Fibroblast of lung (primary cell): ENCODE data around the gene GIGYF1.

ENCODE experiments used
- EZH2 ChIP-seq: IDR thresholded peaks from 2 replicates; pipeline ENCODE4 v1.5.1; 2012; ENCODE audit warnings: low read length, control low read depth, mild to moderate bottlenecking; ENCODE audit errors: missing control alignments
- TF ChIP-seq, protein P1 (sequence below), 2 donors: IDR thresholded peaks in 1 of 2; conservative IDR thresholded peaks in 1 of 2; 1 replicate in 1 of 2; 2 replicates in 1 of 2; pipeline ENCODE4 v1.5.1; 2011 to 2012; ENCODE audit warnings: low read length in 2 of 2, control low read depth in 1 of 2, inconsistent platforms in 1 of 2, low read depth in 1 of 2, mild to moderate bottlenecking in 1 of 2

GRCh38 chr7:100665168-100665726 is 28.8 kb downstream of the GIGYF1 start:
- TF ChIP-seq, protein P1, sequence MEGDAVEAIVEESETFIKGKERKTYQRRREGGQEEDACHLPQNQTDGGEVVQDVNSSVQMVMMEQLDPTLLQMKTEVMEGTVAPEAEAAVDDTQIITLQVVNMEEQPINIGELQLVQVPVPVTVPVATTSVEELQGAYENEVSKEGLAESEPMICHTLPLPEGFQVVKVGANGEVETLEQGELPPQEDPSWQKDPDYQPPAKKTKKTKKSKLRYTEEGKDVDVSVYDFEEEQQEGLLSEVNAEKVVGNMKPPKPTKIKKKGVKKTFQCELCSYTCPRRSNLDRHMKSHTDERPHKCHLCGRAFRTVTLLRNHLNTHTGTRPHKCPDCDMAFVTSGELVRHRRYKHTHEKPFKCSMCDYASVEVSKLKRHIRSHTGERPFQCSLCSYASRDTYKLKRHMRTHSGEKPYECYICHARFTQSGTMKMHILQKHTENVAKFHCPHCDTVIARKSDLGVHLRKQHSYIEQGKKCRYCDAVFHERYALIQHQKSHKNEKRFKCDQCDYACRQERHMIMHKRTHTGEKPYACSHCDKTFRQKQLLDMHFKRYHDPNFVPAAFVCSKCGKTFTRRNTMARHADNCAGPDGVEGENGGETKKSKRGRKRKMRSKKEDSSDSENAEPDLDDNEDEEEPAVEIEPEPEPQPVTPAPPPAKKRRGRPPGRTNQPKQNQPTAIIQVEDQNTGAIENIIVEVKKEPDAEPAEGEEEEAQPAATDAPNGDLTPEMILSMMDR (conservative IDR thresholded peaks at IDR 0.05 in 1 of 2, IDR thresholded peaks at IDR 0.05 in 1 of 2; ENCODE audit: low read depth in 1 of 2, low read length in 2 of 2), result no peak
- no peak for TF ChIP-seq EZH2
